Cardiac muscle cell (in vitro differentiated cells and primary cell): ENCODE data around the gene NTMT1. TPM values are rescaled to one million over a fixed set of nuclear protein-coding genes. Genes with fewer than 3 reads are reported as not detected.
A peak's percentile ranks its signal among the peaks of the same experiment; 100 is the strongest.

Experiments
- DNase-seq, 2 donors: peaks; one replicate each; pipeline versions ENCODE4 v3.0.0 to v3.0.0-alpha.2; 2010 to 2017; ENCODE audit warnings: low read depth in 1 of 2, low spot score in 1 of 2
- H3K27ac ChIP-seq: fragments of 200-600 bp; sonication (generic); 2 replicates; pipeline ENCODE4 v1.5.1; 2016
- H3K27me3 ChIP-seq: fragments of 200-600 bp; sonication (generic); 2 replicates; pipeline ENCODE4 v1.6.0; 2016; ENCODE audit warnings: control low read depth
- H3K36me3 ChIP-seq: fragments of 200-600 bp; sonication (generic); 2 replicates; pipeline ENCODE4 v1.5.1; 2016; ENCODE audit warnings: control low read depth
- H3K4me1 ChIP-seq: fragments of 200-600 bp; sonication (generic); 2 replicates; pipeline ENCODE4 v1.8.1; 2017; ENCODE audit warnings: low read depth, mild to moderate bottlenecking, mixed run types
- H3K4me3 ChIP-seq: fragments of 200-600 bp; sonication (generic); 2 replicates; pipeline ENCODE4 v1.5.1; 2016; ENCODE audit warnings: mild to moderate bottlenecking
- H3K9me3 ChIP-seq: fragments of 200-600 bp; sonication (generic); 2 replicates; pipeline ENCODE4 v1.5.1; 2017; ENCODE audit warnings: low read depth, mild to moderate bottlenecking, control low read depth
- CTCF ChIP-seq: IDR thresholded peaks from 2 replicates; pipeline ENCODE4 v1.5.1; 2012; ENCODE audit warnings: low read depth, mild to moderate bottlenecking, low read length
- polyA plus RNA-seq: library from polyadenylated mRNA; unstranded; fragments of >200 nt; fragmentation: Nextera tagmentation; extraction: Ambion mirVana; gene quantifications from 2 replicates; pipeline ENCODE4 v1.2.1, GENCODE V29; 2016
- total RNA-seq: library from RNA; depleted of rRNA; stranded (reverse); fragments of >200 nt; gene quantifications from 2 replicates; pipeline ENCODE4 v1.2.3, GENCODE V29; 2016

The NTMT1 gene
- total and polyA plus RNA-seq, 2 experiments from 2014 or later: 35.2 to 77.6 TPM

- Histone ChIP-seq H3K36me3 (no peaks in the 10 kb centered on the region), H3K9me3 (no peaks in the 10 kb centered on the region), H3K27me3 (no peaks in the 10 kb centered on the region), H3K4me1 (peaks cover 12% of the 10 kb centered on the region), H3K4me3 (no peak overlapping the region), H3K27ac (peak overlapping the region; percentile 22)
- no peak for DNase-seq
- TF ChIP-seq CTCF: no peak
These were observed 19.0 kb upstream of the NTMT1 start for GRCh38 chr9:129607027-129607387.

GRCh38 chr9:129608561-129609481, 17.1 kb upstream of the NTMT1 start:
- Histone ChIP-seq H3K4me1 (peaks cover 12% of the 10 kb centered on the region), H3K36me3 (no peaks in the 10 kb centered on the region), H3K9me3 (no peaks in the 10 kb centered on the region), H3K27me3 (no peaks in the 10 kb centered on the region), H3K27ac (peak overlapping the region; percentile 47), H3K4me3 (no peak overlapping the region)
- TF ChIP-seq CTCF: no peak
- no peak for DNase-seq

DNA sequence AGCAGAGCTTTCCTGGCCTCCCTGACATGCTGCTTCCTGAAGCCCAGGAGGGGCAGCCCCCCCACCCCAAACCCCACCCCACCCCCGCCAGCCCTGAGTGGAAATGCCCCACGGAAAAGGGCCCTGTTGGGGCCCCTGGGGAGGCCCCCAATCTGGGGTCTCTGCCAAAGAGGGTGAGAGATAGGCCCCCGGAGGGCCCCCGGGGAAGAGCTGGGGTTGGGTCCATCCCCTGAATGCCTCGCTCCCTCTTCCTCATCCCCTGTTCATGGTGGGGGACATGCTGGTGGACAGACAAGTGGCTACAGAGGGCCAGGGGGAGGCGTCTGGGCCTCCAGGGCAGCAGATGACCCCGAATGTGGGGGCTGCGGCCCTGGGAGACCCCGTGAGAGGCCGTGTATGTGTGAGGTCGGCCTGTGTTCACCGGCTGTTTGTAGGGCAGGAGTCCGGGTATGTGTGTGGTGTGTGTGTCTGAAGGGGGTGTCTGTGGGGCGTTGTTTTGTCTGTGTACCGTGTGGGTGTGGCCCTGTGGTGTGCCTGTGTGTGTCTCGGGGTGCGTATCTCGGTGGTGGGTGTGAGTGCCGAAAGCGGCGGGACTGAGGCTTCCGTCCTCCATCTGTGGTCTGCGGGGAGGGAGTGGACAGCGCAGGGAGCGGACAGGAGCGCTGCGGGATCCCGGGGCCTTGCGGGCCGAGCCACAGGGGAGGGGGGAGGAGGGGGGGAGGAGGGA, 16.3 kb upstream of the NTMT1 start:
- no peak for TF ChIP-seq CTCF
- no peak overlapping the region for H3K27ac ChIP-seq
- no peaks in the 10 kb centered on the region for H3K27me3 ChIP-seq
- DNase-seq: peak in 1 of 2 donors; percentile 65
- H3K36me3 ChIP-seq: no peaks in the 10 kb centered on the region
- peak overlapping the region; percentile 45 for H3K4me3 ChIP-seq
- peaks cover 12% of the 10 kb centered on the region for H3K4me1 ChIP-seq
- no peaks in the 10 kb centered on the region for H3K9me3 ChIP-seq

GRCh38 chr9:129610213-129610472, 15.8 kb upstream of the NTMT1 start:
- peak overlapping the region; percentile 45 for H3K4me3 ChIP-seq
- no peak overlapping the region for H3K27ac ChIP-seq
- no peaks in the 10 kb centered on the region for H3K9me3 ChIP-seq
- no peak for TF ChIP-seq CTCF
- H3K27me3 ChIP-seq: no peaks in the 10 kb centered on the region
- H3K4me1 ChIP-seq: peaks cover 12% of the 10 kb centered on the region
- no peaks in the 10 kb centered on the region for H3K36me3 ChIP-seq
- DNase-seq: no peak

GRCh38 chr9:129610473-129611306, 15.3 kb upstream of the NTMT1 start:
- H3K27ac ChIP-seq: no peak overlapping the region
- H3K9me3 ChIP-seq: no peaks in the 10 kb centered on the region
- H3K4me1 ChIP-seq: peaks cover 12% of the 10 kb centered on the region
- TF ChIP-seq CTCF: peak; percentile 75
- H3K27me3 ChIP-seq: no peaks in the 10 kb centered on the region
- peak overlapping the region; percentile 45 for H3K4me3 ChIP-seq
- peak; percentile 77 to 88 for DNase-seq
- H3K36me3 ChIP-seq: no peaks in the 10 kb centered on the region
